T-helper 22 cell (primary cell): ENCODE results near the gene MEAK7.

ENCODE experiments used
- DNase-seq: peaks from one replicate; pipeline ENCODE4 v3.0.0-alpha.2; 2020; ENCODE audit warnings: low read depth

The MEAK7 gene

DNA sequence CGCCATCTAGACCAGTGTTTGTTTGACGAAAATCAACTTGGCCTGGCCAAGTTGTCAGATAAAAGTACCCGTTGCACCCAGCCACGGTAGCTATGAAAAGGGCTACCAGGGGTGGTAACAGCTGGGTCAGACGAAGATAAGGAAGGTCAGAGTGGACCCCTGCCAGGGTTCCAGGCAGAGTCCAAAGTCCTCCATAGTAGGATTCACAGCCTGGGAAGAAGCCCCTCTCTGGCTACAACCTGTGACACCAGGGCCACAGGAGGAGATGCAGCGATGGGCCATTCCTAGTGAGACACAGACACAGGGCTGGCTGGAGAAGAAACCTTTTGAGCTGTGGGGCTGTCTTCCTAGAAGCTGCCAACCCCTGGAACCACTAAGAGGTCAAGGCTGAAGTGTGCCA, 39.3 kb downstream of the MEAK7 start:
- no peak for DNase-seq

DNA sequence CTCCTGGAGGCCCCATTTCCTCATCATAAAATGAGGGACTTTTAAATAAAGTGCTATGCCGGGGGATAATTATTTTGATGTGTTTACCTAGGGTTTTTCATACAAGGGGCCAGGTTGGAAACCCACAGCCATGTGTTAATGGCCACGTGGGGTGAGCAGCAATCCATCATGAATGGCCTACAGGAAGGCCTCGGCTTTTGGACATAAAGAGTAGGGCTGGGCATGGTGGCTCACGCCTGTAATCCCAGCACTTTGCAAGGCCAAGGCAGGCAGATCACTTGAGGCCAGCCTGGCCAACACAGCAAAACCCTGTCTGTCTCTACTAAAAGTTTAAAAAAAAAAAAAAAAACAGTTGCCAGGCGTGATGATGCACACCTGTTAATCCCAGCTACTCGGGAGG, 40.3 kb downstream of the MEAK7 start:
- DNase-seq: no peak

DNA sequence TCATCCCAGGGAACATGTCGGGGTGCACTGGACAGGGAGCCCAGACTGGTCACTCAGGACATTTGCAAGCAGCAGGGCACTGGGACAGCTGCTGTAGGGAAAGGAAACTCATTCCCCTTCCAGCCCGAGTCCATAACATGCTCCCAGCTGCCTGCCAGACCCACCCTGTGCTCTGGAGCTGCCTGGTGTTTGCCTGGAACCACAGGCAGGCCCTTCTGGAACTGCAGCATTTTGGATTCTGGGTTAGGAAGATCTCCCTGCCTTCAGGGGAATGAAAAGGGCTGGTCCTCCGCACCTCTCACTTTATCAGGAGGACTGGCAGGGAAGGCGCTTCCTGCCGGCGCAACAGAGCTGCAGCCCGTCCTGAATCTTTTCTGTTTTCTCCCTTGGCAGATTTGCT, 41.2 kb downstream of the MEAK7 start:
- DNase-seq: no peak

- DNase-seq: no peak
Observed at GRCh38 chr16:84462296-84463210, 41.9 kb downstream of the MEAK7 start.

DNA sequence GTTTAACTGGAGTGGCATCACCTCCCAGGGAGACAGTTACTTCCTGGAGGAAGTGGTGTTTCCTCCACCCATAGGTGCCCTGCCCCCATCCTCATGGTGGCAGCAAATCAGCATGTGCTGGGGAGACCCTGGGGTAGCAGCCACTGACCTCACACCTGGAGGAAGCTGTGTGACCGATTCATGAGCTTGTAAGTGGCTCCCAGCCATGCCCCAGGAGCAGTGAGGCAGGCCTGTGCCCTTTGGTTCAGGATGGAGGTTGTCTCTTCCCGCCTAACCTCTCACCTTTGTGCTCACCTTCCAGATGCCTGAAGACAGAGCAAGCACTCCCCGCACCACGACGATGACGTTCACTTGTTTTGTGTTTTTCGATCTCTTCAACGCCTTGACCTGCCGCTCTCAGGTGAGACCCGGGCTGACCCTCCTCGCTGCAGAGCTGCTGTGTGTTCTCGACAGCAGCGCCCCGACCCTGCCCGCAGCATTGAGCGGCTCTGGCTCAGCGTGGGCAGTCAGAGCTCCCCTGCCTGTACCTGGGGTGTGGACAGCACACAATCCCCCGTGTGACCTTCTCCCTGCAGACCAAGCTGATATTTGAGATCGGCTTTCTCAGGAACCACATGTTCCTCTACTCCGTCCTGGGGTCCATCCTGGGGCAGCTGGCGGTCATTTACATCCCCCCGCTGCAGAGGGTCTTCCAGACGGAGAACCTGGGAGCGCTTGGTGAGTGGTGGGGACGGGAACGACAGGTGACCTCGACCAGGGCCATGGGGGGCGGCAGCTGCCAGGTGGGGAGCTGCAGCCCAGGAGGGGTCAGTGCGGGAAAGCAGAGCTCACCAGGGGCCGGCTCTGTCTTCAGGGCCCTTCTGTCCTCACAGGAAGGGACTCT, 42.8 kb downstream of the MEAK7 start:
- no peak for DNase-seq

DNA sequence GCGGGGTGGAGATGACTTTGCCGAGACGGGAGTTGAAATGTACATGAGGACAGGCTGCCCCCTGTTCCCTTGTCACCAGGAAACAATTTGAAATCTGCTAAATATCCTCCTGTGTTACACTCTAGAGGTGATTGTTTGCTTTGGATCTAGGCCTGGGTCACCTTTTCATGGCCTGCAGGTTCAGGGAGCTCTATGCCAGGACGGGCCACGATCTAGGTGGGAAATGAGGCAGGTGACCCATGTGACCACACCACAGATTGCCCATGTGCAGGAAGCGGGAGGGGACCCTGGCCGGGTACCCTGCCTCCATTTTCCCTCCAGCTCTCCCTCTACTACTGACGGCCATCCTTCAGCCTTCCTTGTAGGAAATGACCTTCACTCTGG, 43.4 kb downstream of the MEAK7 start:
- DNase-seq: no peak

DNA sequence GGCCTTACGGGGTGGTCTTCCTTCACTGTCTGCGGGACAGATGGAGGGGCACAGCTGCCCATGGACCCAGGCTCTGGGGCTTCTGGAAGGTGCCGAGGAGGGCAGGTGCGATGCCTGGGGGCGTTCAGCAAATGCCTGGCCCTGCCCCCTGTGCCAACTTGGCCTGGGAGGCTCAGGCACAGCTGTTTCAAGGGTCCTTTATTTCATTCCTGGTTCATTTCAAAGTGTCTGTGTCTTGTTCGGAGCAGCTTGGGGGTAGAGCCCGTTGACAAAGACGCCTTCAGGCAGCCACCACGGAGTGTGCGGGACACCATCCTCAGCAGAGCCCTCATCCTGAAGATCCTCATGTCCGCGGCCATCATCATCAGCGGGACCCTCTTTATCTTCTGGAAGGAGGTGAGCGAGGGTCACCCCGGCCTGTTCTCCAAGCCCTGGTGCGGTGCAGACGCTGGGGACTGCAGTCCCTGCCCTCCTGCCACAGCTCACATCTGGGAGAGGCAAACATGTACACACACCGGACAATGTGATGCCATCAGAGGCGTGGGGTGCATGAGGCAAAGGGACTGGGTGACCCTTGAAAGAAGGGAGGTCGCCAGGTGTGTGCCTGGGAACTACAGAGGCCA, 43.9 kb downstream of the MEAK7 start:
- DNase-seq: no peak

GRCh38 chr16:84459941-84460405, 44.5 kb downstream of the MEAK7 start:
- DNase-seq: no peak

GRCh38 chr16:84459533-84459894, 44.9 kb downstream of the MEAK7 start:
- no peak for DNase-seq

GRCh38 chr16:84458606-84459532, 45.6 kb downstream of the MEAK7 start:
- DNase-seq: no peak

- no peak for DNase-seq
Observed at GRCh38 chr16:84455031-84455430, 49.4 kb downstream of the MEAK7 start.
